NT2/D1 (cell line): Measurements from ENCODE around the gene ZNF563.

ENCODE experiments used
- DNase-seq: peaks from one replicate; pipeline ENCODE4 v3.0.0-alpha.2; 2011; ENCODE audit warnings: low read depth, low spot score
- H3K27me3 ChIP-seq: 2 replicates; pipeline ENCODE4 v1.6.0; 2011; ENCODE audit warnings: mild to moderate bottlenecking; ENCODE audit not compliant: insufficient read length, insufficient read depth
- H3K36me3 ChIP-seq: 2 replicates; pipeline ENCODE4 v1.6.1; 2011; ENCODE audit warnings: mild to moderate bottlenecking, low read length, mixed read lengths; ENCODE audit not compliant: insufficient read depth, insufficient read length
- H3K4me1 ChIP-seq: 2 replicates; pipeline ENCODE4 v1.5.1; 2011; ENCODE audit not compliant: insufficient read depth, insufficient read length
- H3K4me3 ChIP-seq: 2 replicates; pipeline ENCODE4 v1.5.1; 2011; ENCODE audit warnings: low read depth; ENCODE audit not compliant: insufficient read length
- H3K9ac ChIP-seq: 2 replicates; pipeline ENCODE4 v1.6.0; 2011; ENCODE audit warnings: low read depth; ENCODE audit not compliant: insufficient read length
- H3K9me3 ChIP-seq: 2 replicates; pipeline ENCODE4 v1.5.1; 2011; ENCODE audit warnings: mild to moderate bottlenecking, low read length; ENCODE audit not compliant: insufficient read depth
- SUZ12 ChIP-seq: IDR thresholded peaks from 2 replicates; pipeline ENCODE4 v1.6.1; 2011; ENCODE audit not compliant: insufficient read length, insufficient read depth; ENCODE audit errors: extremely low read depth
- YY1 ChIP-seq: IDR thresholded peaks from 2 replicates; pipeline ENCODE4 v1.6.1; 2011; ENCODE audit not compliant: insufficient read length, insufficient read depth
- ZNF274 ChIP-seq: IDR thresholded peaks from 2 replicates; pipeline ENCODE4 v1.6.1; 2011; ENCODE audit warnings: mild to moderate bottlenecking, low read depth, low read length

Gene ZNF563

GRCh38 chr19:12353375-12353774 is 19.9 kb upstream of the ZNF563 start:
- Histone ChIP-seq H3K4me3 (no peak overlapping the region), H3K4me1 (no peaks in the 10 kb centered on the region), H3K36me3 (peaks cover 36% of the 10 kb centered on the region), H3K9me3 (peaks cover 88% of the 10 kb centered on the region), H3K9ac (no peak overlapping the region), H3K27me3 (no peaks in the 10 kb centered on the region)
- TF ChIP-seq SUZ12 (no peak), YY1 (no peak), ZNF274 (no peak)
- DNase-seq: no peak

- H3K4me1 ChIP-seq: no peaks in the 10 kb centered on the region
- no peak for DNase-seq
- no peak overlapping the region for H3K9ac ChIP-seq
- TF ChIP-seq ZNF274: no peak
- peaks cover 38% of the 10 kb centered on the region for H3K36me3 ChIP-seq
- H3K4me3 ChIP-seq: no peak overlapping the region
- H3K9me3 ChIP-seq: peaks cover 95% of the 10 kb centered on the region
- no peaks in the 10 kb centered on the region for H3K27me3 ChIP-seq
These were observed 17.4 kb upstream of the ZNF563 start for GRCh38 chr19:12350890-12351197.

GRCh38 chr19:12350185-12350889 is 16.9 kb upstream of the ZNF563 start:
- Histone ChIP-seq H3K9me3 (peaks cover 96% of the 10 kb centered on the region), H3K27me3 (no peaks in the 10 kb centered on the region), H3K9ac (no peak overlapping the region), H3K36me3 (peaks cover 38% of the 10 kb centered on the region), H3K4me1 (no peaks in the 10 kb centered on the region), H3K4me3 (no peak overlapping the region)
- TF ChIP-seq YY1 (no peak), SUZ12 (no peak), ZNF274 (peak; percentile 94)
- no peak for DNase-seq

- no peak for DNase-seq
- Histone ChIP-seq H3K27me3 (no peaks in the 10 kb centered on the region), H3K9me3 (peaks cover 78% of the 10 kb centered on the region), H3K36me3 (peaks cover 33% of the 10 kb centered on the region), H3K4me1 (no peaks in the 10 kb centered on the region), H3K4me3 (no peak overlapping the region), H3K9ac (no peak overlapping the region)
- TF ChIP-seq ZNF274 (no peak), SUZ12 (no peak), YY1 (no peak)
These were observed 13.5 kb upstream of the ZNF563 start for GRCh38 chr19:12346896-12347295.

- no peaks in the 10 kb centered on the region for H3K27me3 ChIP-seq
- no peak for DNase-seq
- H3K9me3 ChIP-seq: peaks cover 61% of the 10 kb centered on the region
- H3K4me3 ChIP-seq: no peak overlapping the region
- H3K36me3 ChIP-seq: peaks cover 16% of the 10 kb centered on the region
- H3K9ac ChIP-seq: no peak overlapping the region
- H3K4me1 ChIP-seq: no peaks in the 10 kb centered on the region
- TF ChIP-seq YY1: no peak
- TF ChIP-seq ZNF274: no peak
- no peak for TF ChIP-seq SUZ12
These were observed 11.8 kb upstream of the ZNF563 start for GRCh38 chr19:12345197-12345596.

- no peaks in the 10 kb centered on the region for H3K36me3 ChIP-seq
- no peak for DNase-seq
- H3K4me1 ChIP-seq: no peaks in the 10 kb centered on the region
- H3K27me3 ChIP-seq: peaks cover 9% of the 10 kb centered on the region
- H3K4me3 ChIP-seq: no peak overlapping the region
- H3K9ac ChIP-seq: no peak overlapping the region
- TF ChIP-seq YY1 (no peak), ZNF274 (no peak), SUZ12 (no peak)
- no peaks in the 10 kb centered on the region for H3K9me3 ChIP-seq
These were observed 2.1 kb downstream of the ZNF563 start for GRCh38 chr19:12331211-12331941.

GRCh38 chr19:12330340-12330739 is 3.1 kb downstream of the ZNF563 start:
- peaks cover 9% of the 10 kb centered on the region for H3K27me3 ChIP-seq
- H3K9ac ChIP-seq: no peak overlapping the region
- H3K4me1 ChIP-seq: no peaks in the 10 kb centered on the region
- TF ChIP-seq YY1: no peak
- no peak for TF ChIP-seq SUZ12
- no peak for TF ChIP-seq ZNF274
- no peaks in the 10 kb centered on the region for H3K36me3 ChIP-seq
- DNase-seq: no peak
- H3K4me3 ChIP-seq: no peak overlapping the region
- no peaks in the 10 kb centered on the region for H3K9me3 ChIP-seq
